WTC11 (cell line): ENCODE data around the gene LRRC61. TPM values are rescaled to one million over a fixed set of nuclear protein-coding genes. Genes with fewer than 3 reads are reported as not detected.

Experiments
- ATAC-seq: fragments of 200-7000 bp; cut with Tn5 transposase; 2 replicates; pipeline ENCODE4 v1.10.0; 2021; ENCODE audit warnings: mild to moderate bottlenecking, moderate library complexity
- Bru-seq: library from RNA; stranded (reverse); fragments of 400-500 nt; gene quantifications from one replicate; lab custom pipeline; 2021; lab: Mats Ljungman, UMichigan
- CTCF ChIA-PET: fragments of 300-600 bp; sonication (Branson Sonifier 250); formaldehyde crosslinking; loops from one replicate; lab custom pipeline; 2021; ENCODE audit warnings: antibody characterized with exemption; lab: Charles Lee
- POLR2A ChIA-PET: fragments of 350-600 bp; sonication (Branson Sonifier 250); formaldehyde crosslinking; loops from one replicate; lab custom pipeline; 2021; ENCODE audit warnings: antibody characterized with exemption; lab: Charles Lee
- DNase-seq: peaks from one replicate; pipeline ENCODE4 v3.0.0; 2021; ENCODE audit warnings: low spot score
- H3K27ac Mint-ChIP-seq: 2 replicates; pipeline ENCODE4 v1.8.0; 2021; ENCODE audit warnings: mixed read lengths
- H3K27me3 Mint-ChIP-seq: 2 replicates; pipeline ENCODE4 v1.8.0; 2021; ENCODE audit warnings: low read depth, mild to moderate bottlenecking, moderate library complexity, mixed read lengths
- H3K36me3 Mint-ChIP-seq: 2 replicates; pipeline ENCODE4 v1.8.0; 2021; ENCODE audit warnings: mixed read lengths
- H3K4me1 Mint-ChIP-seq: 2 replicates; pipeline ENCODE4 v1.8.0; 2022; ENCODE audit warnings: mixed read lengths
- H3K4me3 Mint-ChIP-seq: 2 replicates; pipeline ENCODE4 v1.8.0; 2021; ENCODE audit warnings: mild to moderate bottlenecking, moderate library complexity, mixed read lengths
- H3K9me3 Mint-ChIP-seq: 2 replicates; pipeline ENCODE4 v1.8.0; 2021; ENCODE audit warnings: mixed read lengths
- ARID4B ChIP-seq: sonication (generic); formaldehyde crosslinking; IDR thresholded peaks from 2 replicates; pipeline ENCODE4 v1.8.0; 2023; ENCODE audit warnings: missing genetic modification reagents, mild to moderate bottlenecking, borderline replicate concordance
- ATF1 ChIP-seq: sonication (generic); formaldehyde crosslinking; IDR thresholded peaks from 2 replicates; pipeline ENCODE4 v1.8.1; 2023; ENCODE audit warnings: mild to moderate bottlenecking, moderate library complexity, missing genetic modification reagents
- CREM ChIP-seq: sonication (generic); formaldehyde crosslinking; IDR thresholded peaks from 2 replicates; pipeline ENCODE4 v1.8.1; 2022; ENCODE audit warnings: mild to moderate bottlenecking, missing genetic modification reagents, moderate library complexity
- ELF4 ChIP-seq: sonication (generic); formaldehyde crosslinking; IDR thresholded peaks from 2 replicates; pipeline ENCODE4 v1.8.1; 2022; ENCODE audit warnings: low read depth, mild to moderate bottlenecking, moderate library complexity, missing genetic modification reagents
- ERG ChIP-seq: fragments of 250-450 bp; sonication (Bioruptor Pico); IDR thresholded peaks from 2 replicates; pipeline ENCODE4 v1.8.0; 2021; ENCODE audit warnings: mild to moderate bottlenecking
- ESRRA ChIP-seq: sonication (generic); formaldehyde crosslinking; IDR thresholded peaks from 2 replicates; pipeline ENCODE4 v1.8.1; 2022; ENCODE audit warnings: mild to moderate bottlenecking, missing genetic modification reagents, borderline replicate concordance
- ETV6 ChIP-seq: sonication (generic); formaldehyde crosslinking; IDR thresholded peaks from 2 replicates; pipeline ENCODE4 v1.8.1; 2022; ENCODE audit warnings: mild to moderate bottlenecking, missing genetic modification reagents
- FOXJ3 ChIP-seq: sonication (generic); formaldehyde crosslinking; IDR thresholded peaks from 2 replicates; pipeline ENCODE4 v1.9.0; 2021; ENCODE audit warnings: missing genetic modification reagents, mild to moderate bottlenecking, borderline replicate concordance
- FOXK1 ChIP-seq: sonication (generic); formaldehyde crosslinking; IDR thresholded peaks from 2 replicates; pipeline ENCODE4 v1.8.0; 2022; ENCODE audit warnings: mild to moderate bottlenecking, moderate library complexity, missing genetic modification reagents
- GTF2I ChIP-seq: fragments of 250-450 bp; sonication (Bioruptor Pico); conservative IDR thresholded peaks from 2 replicates; pipeline ENCODE4 v1.4.0; 2021; ENCODE audit warnings: mild to moderate bottlenecking
- IRF2 ChIP-seq: sonication (generic); formaldehyde crosslinking; IDR thresholded peaks from 2 replicates; pipeline ENCODE4 v1.8.0; 2022; ENCODE audit warnings: low read depth, missing genetic modification reagents, borderline replicate concordance
- JUN ChIP-seq: sonication (generic); formaldehyde crosslinking; IDR thresholded peaks from 2 replicates; pipeline ENCODE4 v1.8.0; 2023; ENCODE audit warnings: mild to moderate bottlenecking, missing genetic modification reagents
- MAX ChIP-seq: sonication (generic); formaldehyde crosslinking; IDR thresholded peaks from 2 replicates; pipeline ENCODE4 v1.8.0; 2022; ENCODE audit warnings: mild to moderate bottlenecking, missing genetic modification reagents
- MXD4 ChIP-seq: fragments of 250-450 bp; sonication (Bioruptor Pico); IDR thresholded peaks from 2 replicates; pipeline ENCODE4 v1.8.0; 2021; ENCODE audit warnings: mild to moderate bottlenecking, moderate library complexity, borderline replicate concordance
- NR1H2 ChIP-seq: sonication (generic); formaldehyde crosslinking; IDR thresholded peaks from 2 replicates; pipeline ENCODE4 v1.9.0; 2021; ENCODE audit warnings: mild to moderate bottlenecking, moderate library complexity, missing genetic modification reagents
- NR3C1 ChIP-seq: sonication (generic); formaldehyde crosslinking; conservative IDR thresholded peaks from 2 replicates; pipeline ENCODE4 v1.8.1; 2023; ENCODE audit warnings: low read depth, mild to moderate bottlenecking, missing genetic modification reagents
- OVOL2 ChIP-seq: fragments of 250-450 bp; sonication (Bioruptor Pico); IDR thresholded peaks from 2 replicates; pipeline ENCODE4 v1.9.0; 2021; ENCODE audit warnings: mild to moderate bottlenecking, borderline replicate concordance
- SMAD3 ChIP-seq: sonication (generic); formaldehyde crosslinking; IDR thresholded peaks from 2 replicates; pipeline ENCODE4 v1.8.0; 2022; ENCODE audit warnings: missing genetic modification reagents, mild to moderate bottlenecking, borderline replicate concordance
- SMAD4 ChIP-seq: sonication (generic); formaldehyde crosslinking; IDR thresholded peaks from 2 replicates; pipeline ENCODE4 v1.8.0; 2022; ENCODE audit warnings: mild to moderate bottlenecking, missing genetic modification reagents
- SP1 ChIP-seq: sonication (generic); formaldehyde crosslinking; conservative IDR thresholded peaks from 2 replicates; pipeline ENCODE4 v1.8.1; 2022; ENCODE audit warnings: missing genetic modification reagents
- ZBTB21 ChIP-seq: sonication (generic); formaldehyde crosslinking; IDR thresholded peaks from 2 replicates; pipeline ENCODE4 v1.8.1; 2023; ENCODE audit warnings: mild to moderate bottlenecking, missing genetic modification reagents, borderline replicate concordance
- ZNF263 ChIP-seq: sonication (generic); formaldehyde crosslinking; IDR thresholded peaks from 2 replicates; pipeline ENCODE4 v1.8.1; 2022; ENCODE audit warnings: low read depth, mild to moderate bottlenecking, moderate library complexity, missing genetic modification reagents
- ZNF317 ChIP-seq: sonication (generic); formaldehyde crosslinking; IDR thresholded peaks from 2 replicates; pipeline ENCODE4 v1.8.1; 2023; ENCODE audit warnings: low read depth, mild to moderate bottlenecking, moderate library complexity, missing genetic modification reagents, borderline replicate concordance
- ZNF425 ChIP-seq: fragments of 250-450 bp; sonication (Bioruptor Pico); conservative IDR thresholded peaks from 2 replicates; pipeline ENCODE4 v1.9.0; 2021; ENCODE audit warnings: mild to moderate bottlenecking
- ZNF512 ChIP-seq: sonication (generic); formaldehyde crosslinking; IDR thresholded peaks from 2 replicates; pipeline ENCODE4 v1.8.1; 2022; ENCODE audit warnings: missing genetic modification reagents, borderline replicate concordance
- long read RNA-seq, 3 experiments: library from RNA in 1 of 3; library from capped mRNA in 1 of 3; library from polyadenylated mRNA in 1 of 3; unstranded in 2 of 3; stranded (forward) in 1 of 3; transcript quantifications; one replicate each; pipeline ENCODE4 v2.0.0, GENCODE V29; 2021
- total RNA-seq: library from RNA; stranded (reverse); gene quantifications from 3 replicates; pipeline ENCODE4 v1.2.3, GENCODE V29; 2021

LRRC61 gene
- total RNA-seq (27.7 to 33.3 TPM (median 32.7 TPM) in 3 replicates), Bru-seq, nascent RNA (percentile 73 among the genes with signal in this experiment)
- long read RNA-seq, experiment 1, transcript LRRC61-202 (3 exons, 1,877 nt), result major isoform, 138 of 186 reads
- long read RNA-seq, experiment 1, transcript LRRC61-203 (3 exons, 667 nt), result minor isoform, 30 of 186 reads
- long read RNA-seq, experiment 1, partial matches to known transcripts, result 9 of 186 reads
- long read RNA-seq, experiment 1, other reads (novel, unspliced or antisense), result 6 of 186 reads
- long read RNA-seq, experiment 2, transcript LRRC61-202 (3 exons, 1,877 nt), result major isoform, 45 of 65 reads
- long read RNA-seq, experiment 2, partial matches to known transcripts, result 18 of 65 reads
- long read RNA-seq, experiment 2, other reads (novel, unspliced or antisense), result 0 of 65 reads
- long read RNA-seq, experiment 3, transcript LRRC61-202 (3 exons, 1,877 nt), result major isoform, 8 of 10 reads
- long read RNA-seq, experiment 3, partial matches to known transcripts, result 2 of 10 reads
- long read RNA-seq, experiment 3, other reads (novel, unspliced or antisense), result 0 of 10 reads

- Mint-ChIP-seq H3K27ac (peak within 1 kb of the TSS; percentile 96), H3K9me3 (no peaks in the 10 kb centered on the region), H3K4me3 (peak within 1 kb of the TSS; percentile 91), H3K4me1 (peaks cover 54% of the 10 kb centered on the region), H3K27me3 (peaks cover 18% of the 10 kb centered on the region), H3K36me3 (peaks cover 24% of the 10 kb centered on the region)
- ChIA-PET CTCF (interaction anchor here (1.0 kb wide), 1 partner anchor 369 kb away, joined by 3 read pairs; no protein-coding TSS in a partner anchor), POLR2A (interaction anchor here (0.9 to 1.2 kb wide), 3 partner anchors 12 to 46 kb away, joined by 3 to 4 read pairs (median 4); partner anchors contain the start of gene REPIN1)
- peak; percentile 68 for DNase-seq
- peak; percentile 65 for ATAC-seq
- TF ChIP-seq ZNF317 (CRISPR knock-in tag) (no peak), NR3C1 (no peak), ZNF263 (CRISPR knock-in tag) (no peak), NR1H2 (CRISPR knock-in tag) (no peak), SMAD3 (CRISPR knock-in tag) (no peak), MXD4 (no peak), ETV6 (CRISPR knock-in tag) (no peak), OVOL2 (CRISPR knock-in tag) (no peak), IRF2 (CRISPR knock-in tag) (no peak), CREM (CRISPR knock-in tag) (no peak), SP1 (CRISPR knock-in tag) (peak; percentile 54; the same call in 1 of the 2 replicates), SMAD4 (CRISPR knock-in tag) (no peak), ERG (CRISPR knock-in tag) (no peak), ARID4B (CRISPR knock-in tag) (no peak), MAX (CRISPR knock-in tag) (peak; percentile 77), FOXJ3 (no peak), ZBTB21 (CRISPR knock-in tag) (no peak), JUN (CRISPR knock-in tag) (no peak), ELF4 (no peak), ESRRA (no peak), ATF1 (CRISPR knock-in tag) (no peak), FOXK1 (CRISPR knock-in tag) (no peak), ZNF512 (CRISPR knock-in tag) (no peak), ZNF425 (CRISPR knock-in tag) (no peak), GTF2I (CRISPR knock-in tag) (no peak)
Observed at GRCh38 chr7:150322833-150323681, at the start of gene LRRC61, which contains the start of gene ACTR3C. Gene LRRC61, plus strand, starts transcription at chr7:150323355. Its CDS starts 13,507 bp downstream, at chr7:150336862. Gene ACTR3C, minus strand, starts transcription at chr7:150323545. Its CDS starts 28,249 bp downstream, at chr7:150295296.
